HepG2 (cell line): ENCODE results near the gene EIF2S2. TPM values are rescaled to one million over a fixed set of nuclear protein-coding genes. Genes with fewer than 3 reads are reported as not detected.
A peak's percentile ranks its signal among the peaks of the same experiment; 100 is the strongest.

Experiments used
- BHLHE40 ChIP-seq: IDR thresholded peaks from 2 replicates; pipeline ENCODE4 v1.6.1; 2011; ENCODE audit warnings: low read length, improper control_type of control experiment
- CBX2 ChIP-seq, 2 experiments: fragments of 200-600 bp in 1 of 2; sonication (generic); formaldehyde crosslinking in 1 of 2; IDR thresholded peaks; 2 replicates each; pipeline versions ENCODE4 v1.7.0 to v1.8.1; 2018 to 2022; ENCODE audit warnings: low read depth in 2 of 2, low read length in 1 of 2, mild to moderate bottlenecking in 1 of 2, missing genetic modification reagents in 1 of 2
- HNF1B ChIP-seq: sonication (generic); formaldehyde crosslinking; IDR thresholded peaks from 2 replicates; pipeline ENCODE4 v1.5.1; 2020; ENCODE audit warnings: mild to moderate bottlenecking, moderate library complexity, missing genetic modification reagents
- HOXA5 ChIP-seq: sonication (generic); formaldehyde crosslinking; IDR thresholded peaks from 2 replicates; pipeline ENCODE4 v1.4.0; 2020; ENCODE audit warnings: missing genetic modification reagents
- KDM2A ChIP-seq: sonication (generic); formaldehyde crosslinking; IDR thresholded peaks from 2 replicates; pipeline ENCODE4 v1.4.0; 2020; ENCODE audit warnings: low read depth, missing genetic modification reagents, borderline replicate concordance
- KIAA2018 ChIP-seq: sonication (generic); formaldehyde crosslinking; IDR thresholded peaks from 2 replicates; pipeline ENCODE4 v1.5.0; 2020; ENCODE audit warnings: mild to moderate bottlenecking, missing genetic modification reagents, borderline replicate concordance
- POLR2AphosphoS5 ChIP-seq: IDR thresholded peaks from 2 replicates; pipeline ENCODE4 v1.6.1; 2012; ENCODE audit warnings: low read depth, low read length
- SOX13 ChIP-seq, 3 experiments: fragments of 450-650 bp in 1 of 3; sonication (generic) in 1 of 3; formaldehyde crosslinking in 1 of 3; IDR thresholded peaks in 2 of 3; conservative IDR thresholded peaks in 1 of 3; 2 replicates each; pipeline versions ENCODE4 v1.5.0 to v1.6.1; 2016 to 2020; ENCODE audit warnings: antibody characterized with exemption in 1 of 3, mild to moderate bottlenecking in 1 of 3, missing compliant biosample characterization in 1 of 3, missing genetic modification reagents in 1 of 3, moderate library complexity in 1 of 3
- STAG1 ChIP-seq: sonication (generic); formaldehyde crosslinking; IDR thresholded peaks from 2 replicates; pipeline ENCODE4 v1.4.0; 2020; ENCODE audit warnings: missing genetic modification reagents
- TARDBP ChIP-seq: sonication (generic); formaldehyde crosslinking; IDR thresholded peaks from 2 replicates; pipeline ENCODE4 v1.8.0; 2022; ENCODE audit warnings: mild to moderate bottlenecking, missing genetic modification reagents
- ZFP91 ChIP-seq: sonication (generic); formaldehyde crosslinking; IDR thresholded peaks from 2 replicates; pipeline ENCODE4 v1.9.0; 2022; ENCODE audit warnings: missing genetic modification reagents, mild to moderate bottlenecking, borderline replicate concordance
- ZNF251 ChIP-seq: sonication (generic); formaldehyde crosslinking; IDR thresholded peaks from 2 replicates; pipeline ENCODE4 v1.9.0; 2021; ENCODE audit warnings: mild to moderate bottlenecking, missing genetic modification reagents
- ZNF274 ChIP-seq: sonication (generic); formaldehyde crosslinking; IDR thresholded peaks from 2 replicates; pipeline ENCODE4 v1.5.1; 2020; ENCODE audit warnings: mild to moderate bottlenecking, missing genetic modification reagents
- ZNF296 ChIP-seq: sonication (generic); formaldehyde crosslinking; conservative IDR thresholded peaks from 2 replicates; pipeline ENCODE4 v1.5.0; 2020; ENCODE audit warnings: mild to moderate bottlenecking, missing genetic modification reagents
- ZNF326 ChIP-seq: sonication (generic); formaldehyde crosslinking; IDR thresholded peaks from 2 replicates; pipeline ENCODE4 v1.4.0; 2020; ENCODE audit warnings: missing genetic modification reagents, borderline replicate concordance
- ZNF775 ChIP-seq: sonication (generic); formaldehyde crosslinking; IDR thresholded peaks from 2 replicates; pipeline ENCODE4 v1.4.0; 2020; ENCODE audit warnings: missing genetic modification reagents, mild to moderate bottlenecking, moderate library complexity, borderline replicate concordance
- polyA plus RNA-seq, 8 experiments: library from polyadenylated mRNA; depleted of rRNA in 3 of 8; stranded (reverse) in 7 of 8; unstranded in 1 of 8; fragments of >200 nt; fragmentation: Illumina TruSeq in 4 of 8; extraction: Trizol in 4 of 8; gene quantifications; 2 replicates each; pipeline versions ENCODE4 v1.2.1 to v1.2.3, GENCODE V29; 2011 to 2016; ENCODE audit warnings: low read depth in 4 of 8, missing spikeins in 1 of 8, mixed read lengths in 1 of 8; ENCODE audit not compliant: insufficient read depth in 1 of 8
- total RNA-seq, 5 experiments: library from RNA; depleted of rRNA; stranded (reverse); fragments of >200 nt; fragmentation: Illumina TruSeq; extraction: Trizol; gene quantifications; 2 replicates each; pipeline ENCODE4 v1.2.3, GENCODE V29; 2016; ENCODE audit warnings: low read depth in 1 of 5

Gene EIF2S2
- total and polyA plus RNA-seq, 2 of the 13 experiments (the other 11 are each of a cell fraction or from before 2014, with no cell fraction given) = 126 to 213 TPM

- TF ChIP-seq KIAA2018 (CRISPR knock-in tag) (no peak), TARDBP (CRISPR knock-in tag) (no peak), ZNF251 (CRISPR knock-in tag) (no peak), HNF1B (CRISPR knock-in tag) (0 out of 2 replicates have a peak, but pooled peaks have one; percentile 15), ZNF775 (no peak), CBX2 (IDR thresholded peaks at IDR 0.05; ENCODE audit: low read depth, low read length) (no peak), CBX2 (CRISPR knock-in tag; IDR thresholded peaks at IDR 0.05; ENCODE audit: low read depth) (no peak), STAG1 (peak; percentile 10; the same call in 1 of the 2 replicates), ZNF296 (no peak), HOXA5 (CRISPR knock-in tag) (peak; percentile 44; the same call in 1 of the 2 replicates), ZNF274 (CRISPR knock-in tag) (no peak), KDM2A (peak; percentile 30; the same call in 1 of the 2 replicates), POLR2AphosphoS5 (peak; percentile 37), SOX13 (IDR thresholded peaks at IDR 0.05) (no peak), SOX13 (CRISPR knock-in tag; conservative IDR thresholded peaks at IDR 0.05 in 1 of 2, IDR thresholded peaks at IDR 0.05 in 1 of 2) (0 out of 4 replicates have a peak, but pooled peaks of 1 of the 2 experiments have one; percentile 2), ZNF326 (no peak), BHLHE40 (no peak), ZFP91 (CRISPR knock-in tag) (0 out of 2 replicates have a peak, but pooled peaks have one; percentile 5)
These were observed 23.5 kb downstream of the EIF2S2 start (continued) for GRCh38 chr20:34088305-34089174.
